Measurements from ENCODE around the gene SERINC1. TPM values are rescaled to one million over a fixed set of nuclear protein-coding genes. Genes with fewer than 3 reads are reported as not detected.

The SERINC1 gene
- polyA plus RNA-seq, 2 of the 4 experiments (the other 2 are of a cell fraction), result 71.6 to 112 TPM

- no peak for ATAC-seq
- DNase-seq (ENCODE audit: low read depth in 1 of 2, low spot score in 1 of 2), result no peak
- TF ChIP-seq ZC3H11A (IDR thresholded peaks at IDR 0.05) (no peak), MAX (IDR thresholded peaks at IDR 0.05) (no peak)
- WGBS (ENCODE audit: missing lambda C conversion rate), result 55% methylated on average over 4 of the region's 4 CpGs
- no peak overlapping the region for H3K4me2 ChIP-seq
- ChIA-PET CTCF (interaction anchor here (1.8 kb wide), 1 partner anchor 46 kb away, joined by 4 read pairs; no protein-coding TSS in a partner anchor), POLR2A (no interaction called here)
- H3K4me1 ChIP-seq, result no peaks in the 10 kb centered on the region
- H3K9me3 ChIP-seq, result no peaks in the 10 kb centered on the region
- no peak overlapping the region for H3K4me3 ChIP-seq
- H3K27ac ChIP-seq, result no peak overlapping the region
- no peak for FAIRE-seq
Measured at GRCh38 chr6:122484760-122485159, 13.2 kb upstream of the SERINC1 start.

GRCh38 chr6:122482750-122483080, 11.1 kb upstream of the SERINC1 start:
- Histone ChIP-seq H3K27ac (no peak overlapping the region), H3K4me1 (no peaks in the 10 kb centered on the region), H3K4me3 (no peak overlapping the region), H3K4me2 (no peak overlapping the region), H3K9me3 (no peaks in the 10 kb centered on the region)
- ChIA-PET POLR2A (no interaction called here), CTCF (interaction anchor here (0.9 to 1.6 kb wide), 4 partner anchors 9 to 48 kb away, joined by 3 to 7 read pairs (median 4); no protein-coding TSS in a partner anchor)
- DNase-seq (ENCODE audit: low read depth in 1 of 2, low spot score in 1 of 2) (no peak), FAIRE-seq (no peak), ATAC-seq (no peak)
- 49% methylated on average over 7 of the region's 7 CpGs for WGBS (ENCODE audit: missing lambda C conversion rate)
- no peak for TF ChIP-seq RFX5 (IDR thresholded peaks at IDR 0.05)
- no peak for TF ChIP-seq RAD21 (conservative IDR thresholded peaks at IDR 0.05 in 1 of 2, IDR thresholded peaks at IDR 0.05 in 1 of 2)
- TF ChIP-seq POLR2AphosphoS2 (conservative IDR thresholded peaks at IDR 0.05; ENCODE audit: low read length), result no peak
- no peak for TF ChIP-seq ZSCAN20 (CRISPR knock-in tag; IDR thresholded peaks at IDR 0.05)
- no peak for TF ChIP-seq HOXB5 (CRISPR knock-in tag; IDR thresholded peaks at IDR 0.05)
- no peak for TF ChIP-seq HOXB13 (CRISPR knock-in tag; IDR thresholded peaks at IDR 0.05; ENCODE audit: low read depth)
- no peak for TF ChIP-seq PBX3 (IDR thresholded peaks at IDR 0.05)
- TF ChIP-seq JUN (IDR thresholded peaks at IDR 0.05), result no peak
- TF ChIP-seq POLR2A (IDR thresholded peaks at IDR 0.05; ENCODE audit: low read length), result no peak
- no peak for TF ChIP-seq HEYL (CRISPR knock-in tag; IDR thresholded peaks at IDR 0.05)
- TF ChIP-seq CHD2 (IDR thresholded peaks at IDR 0.05; ENCODE audit: low read length, partially characterized antibody), result no peak
- TF ChIP-seq MYC (IDR thresholded peaks at IDR 0.05; ENCODE audit: borderline replicate concordance, low read length), result no peak
- TF ChIP-seq SREBF2 (IDR thresholded peaks at IDR 0.05), result no peak
- no peak for TF ChIP-seq FOSL2 (IDR thresholded peaks at IDR 0.05)
- no peak for TF ChIP-seq FOSL2 (CRISPR knock-in tag; IDR thresholded peaks at IDR 0.05)
- TF ChIP-seq HMGXB4 (CRISPR knock-in tag; IDR thresholded peaks at IDR 0.05; ENCODE audit: borderline replicate concordance), result no peak
- TF ChIP-seq FOSB (CRISPR knock-in tag; IDR thresholded peaks at IDR 0.05), result no peak
- TF ChIP-seq BCL3 (IDR thresholded peaks at IDR 0.05), result no peak
- no peak for TF ChIP-seq BHLHE40 (IDR thresholded peaks at IDR 0.05; ENCODE audit: low read depth, low read length)
- no peak for TF ChIP-seq NR3C1 (IDR thresholded peaks at IDR 0.05)
- no peak for TF ChIP-seq SMC3 (IDR thresholded peaks at IDR 0.05)

- ChIA-PET POLR2A (no interaction called here), CTCF (no interaction called here)
- Histone ChIP-seq H3K9me3 (no peaks in the 10 kb centered on the region), H3K4me3 (no peak overlapping the region), H3K4me1 (no peaks in the 10 kb centered on the region), H3K27ac (no peak overlapping the region), H3K4me2 (no peak overlapping the region)
- TF ChIP-seq RAD21 (conservative IDR thresholded peaks at IDR 0.05 in 1 of 2, IDR thresholded peaks at IDR 0.05 in 1 of 2) (peak; percentile 51 to 57; a peak in 4 of 5 replicates), CBX8 (IDR thresholded peaks at IDR 0.05) (no peak), CTCF (IDR thresholded peaks at IDR 0.05) (peak; percentile 47)
- no peak for ATAC-seq
- peak; percentile 25 to 33 for DNase-seq (ENCODE audit: low read depth in 1 of 2, low spot score in 1 of 2)
- no peak for FAIRE-seq
Measured at GRCh38 chr6:122476131-122476530, 4.5 kb upstream of the SERINC1 start.
